ENCODE results near the gene FAM114A1.
"Not testable (repeated sequence)": the region's sequence is repeated elsewhere in the genome, so short reads cannot be mapped to it uniquely, and the experiment has no call there.

GRCh38 chr4:38916267-38916666 lies 48.7 kb downstream of the FAM114A1 start:
- TF ChIP-seq EZH2 (IDR thresholded peaks at IDR 0.05; ENCODE audit: low read depth, low read length, severe bottlenecking); KDM1A (IDR thresholded peaks at IDR 0.05; ENCODE audit: borderline replicate concordance, low read length): not testable (repeated sequence)

Data from H1 (cell line).